PC-3 (cell line): ENCODE measurements around the gene SLC25A51. TPM values are rescaled to one million over a fixed set of nuclear protein-coding genes. Genes with fewer than 3 reads are reported as not detected.

ENCODE experiments used
- ATAC-seq: fragments of 200-7000 bp; cut with Tn5 transposase; 2 replicates; pipeline ENCODE4 v1.9.1; 2020; ENCODE audit warnings: mild to moderate bottlenecking, moderate library complexity
- BruUV-seq: library from RNA; stranded (reverse); fragments of 400-500 nt; replicated peaks from 2 replicates; lab custom pipeline; 2021; lab: Mats Ljungman, UMichigan
- CTCF ChIA-PET: fragments of 300-600 bp; sonication (Branson Sonifier 250); formaldehyde crosslinking; loops from one replicate; lab custom pipeline; 2022; ENCODE audit warnings: antibody characterized with exemption; lab: Charles Lee
- POLR2A ChIA-PET: fragments of 300-600 bp; sonication (Branson Sonifier 250); formaldehyde crosslinking; loops from one replicate; lab custom pipeline; 2022; ENCODE audit warnings: antibody characterized with exemption; ENCODE audit not compliant: unreplicated experiment; lab: Charles Lee
- DNase-seq: peaks from one replicate; pipeline ENCODE4 v3.0.0-alpha.2; 2015
- H2AFZ ChIP-seq: fragments of 300-600 bp; sonication (generic); 2 replicates; pipeline ENCODE4 v1.6.0; 2016; ENCODE audit warnings: antibody characterized with exemption, low read length
- H3F3A ChIP-seq: fragments of 300-600 bp; sonication (generic); one replicate; pipeline ENCODE4 v1.6.0; 2017; ENCODE audit warnings: antibody characterized with exemption, low read length, control low read depth, mild to moderate bottlenecking; ENCODE audit not compliant: unreplicated experiment
- H3K27ac ChIP-seq: fragments of 300-600 bp; sonication (generic); 2 replicates; pipeline ENCODE4 v1.5.1; 2016; ENCODE audit warnings: mild to moderate bottlenecking, low read length
- H3K27me3 ChIP-seq: fragments of 300-600 bp; sonication (generic); 2 replicates; pipeline ENCODE4 v1.6.1; 2016; ENCODE audit warnings: low read length, mixed read lengths
- H3K36me3 ChIP-seq: fragments of 300-600 bp; sonication (generic); 2 replicates; pipeline ENCODE4 v1.6.1; 2016; ENCODE audit warnings: low read depth, mixed run types, low read length, mixed read lengths
- H3K4me1 ChIP-seq: fragments of 300-600 bp; sonication (generic); 2 replicates; pipeline ENCODE4 v1.5.1; 2016; ENCODE audit warnings: low read length; ENCODE audit not compliant: insufficient read depth
- H3K4me2 ChIP-seq: fragments of 300-600 bp; sonication (generic); 2 replicates; pipeline ENCODE4 v1.6.0; 2016; ENCODE audit warnings: low read length
- H3K4me3 ChIP-seq: fragments of 300-600 bp; sonication (generic); 2 replicates; pipeline ENCODE4 v1.5.1; 2016; ENCODE audit warnings: mild to moderate bottlenecking, low read length, mixed read lengths
- H3K79me2 ChIP-seq: fragments of 300-600 bp; sonication (generic); 2 replicates; pipeline ENCODE4 v1.6.1; 2017; ENCODE audit warnings: low read length, mixed read lengths
- H3K9ac ChIP-seq: fragments of 300-600 bp; sonication (generic); 2 replicates; pipeline ENCODE4 v1.6.0; 2016; ENCODE audit warnings: mild to moderate bottlenecking, low read length
- H3K9me2 ChIP-seq: fragments of 300-600 bp; sonication (generic); replicated peaks from 2 replicates; pipeline ENCODE4 v1.6.1; 2016; ENCODE audit warnings: mixed run types, low read length, mixed read lengths
- H3K9me3 ChIP-seq: fragments of 300-600 bp; sonication (generic); 2 replicates; pipeline ENCODE4 v1.6.1; 2016; ENCODE audit warnings: low read length, mixed read lengths
- H4K20me1 ChIP-seq: fragments of 300-600 bp; sonication (generic); 2 replicates; pipeline ENCODE4 v1.6.1; 2016; ENCODE audit warnings: low read length, mixed read lengths
- EZH2 ChIP-seq: fragments of 300-600 bp; sonication (generic); IDR thresholded peaks from one replicate; pipeline ENCODE4 v1.6.1; 2017; ENCODE audit warnings: antibody characterized with exemption, mild to moderate bottlenecking, low read length; ENCODE audit not compliant: unreplicated experiment
- EZH2phosphoT487 ChIP-seq: fragments of 300-600 bp; sonication (generic); IDR thresholded peaks from 2 replicates; pipeline ENCODE4 v1.6.1; 2018; ENCODE audit warnings: mild to moderate bottlenecking, antibody characterized with exemption, low read length, borderline replicate concordance
- intact Hi-C: fragments of 100-400 bp; cut with micrococcal nuclease; formaldehyde crosslinking; loops from 2 replicates; pipeline ENCODE4 v1.9.0; 2023
- total RNA-seq: library from RNA; depleted of rRNA; stranded (reverse); fragments of >200 nt; gene quantifications from 2 replicates; pipeline ENCODE4 v1.2.3, GENCODE V29; 2014
- TF ChIP-seq, protein P1 (sequence below): fragments of 300-600 bp; sonication (generic); conservative IDR thresholded peaks from 2 replicates; pipeline ENCODE4 v1.5.1; 2017; ENCODE audit warnings: antibody characterized with exemption, low read depth, mild to moderate bottlenecking, low read length

The SLC25A51 gene
- total RNA-seq, 1 experiment from 2014 or later = 24.1 TPM

DNA sequence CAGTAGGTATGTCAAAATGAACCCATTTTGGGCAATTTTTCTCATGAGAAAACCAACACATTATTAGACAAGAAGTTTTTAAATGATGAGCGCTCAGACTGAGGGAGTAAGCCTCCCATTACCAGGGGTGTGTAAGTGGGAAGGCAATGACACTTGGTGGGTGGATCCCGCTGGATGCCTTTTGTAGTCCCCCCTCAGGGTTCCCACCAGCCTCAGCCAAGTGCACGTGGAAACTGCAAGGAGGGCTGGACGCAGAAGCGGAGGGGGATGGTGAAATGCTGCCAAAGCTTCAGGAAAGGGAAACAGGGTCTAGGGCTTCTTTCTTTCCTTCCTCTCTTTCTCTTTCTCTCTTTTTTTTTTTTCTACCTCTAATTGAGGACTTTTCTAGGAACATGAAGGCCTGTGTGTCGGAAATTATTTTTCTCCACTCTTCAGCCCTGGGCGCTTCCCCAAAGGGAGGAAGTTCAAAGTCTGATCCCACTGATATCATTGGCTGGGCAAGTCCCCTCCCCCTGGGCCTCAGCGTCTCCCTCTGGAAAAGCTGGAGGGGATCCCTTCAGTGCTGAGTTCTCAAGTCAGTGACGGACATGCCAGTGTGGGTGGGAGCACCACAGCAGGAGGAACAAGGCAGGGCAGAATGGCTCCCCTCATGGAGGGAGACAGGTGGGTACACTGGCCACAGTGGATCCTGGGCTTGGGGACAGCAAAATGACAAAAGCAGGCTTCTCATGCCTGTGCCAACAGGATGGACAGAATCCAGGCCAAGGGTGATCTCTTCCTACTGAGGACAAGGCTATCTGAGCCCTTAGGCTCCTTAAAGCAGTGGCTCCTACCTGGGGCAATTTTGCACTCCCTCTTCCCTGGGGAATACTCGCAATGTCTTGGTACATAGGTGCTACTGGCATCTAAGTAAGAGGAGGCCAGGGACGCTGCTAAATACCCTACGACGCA lies 23.9 kb upstream of the SLC25A51 start:
- TF ChIP-seq, protein P1, sequence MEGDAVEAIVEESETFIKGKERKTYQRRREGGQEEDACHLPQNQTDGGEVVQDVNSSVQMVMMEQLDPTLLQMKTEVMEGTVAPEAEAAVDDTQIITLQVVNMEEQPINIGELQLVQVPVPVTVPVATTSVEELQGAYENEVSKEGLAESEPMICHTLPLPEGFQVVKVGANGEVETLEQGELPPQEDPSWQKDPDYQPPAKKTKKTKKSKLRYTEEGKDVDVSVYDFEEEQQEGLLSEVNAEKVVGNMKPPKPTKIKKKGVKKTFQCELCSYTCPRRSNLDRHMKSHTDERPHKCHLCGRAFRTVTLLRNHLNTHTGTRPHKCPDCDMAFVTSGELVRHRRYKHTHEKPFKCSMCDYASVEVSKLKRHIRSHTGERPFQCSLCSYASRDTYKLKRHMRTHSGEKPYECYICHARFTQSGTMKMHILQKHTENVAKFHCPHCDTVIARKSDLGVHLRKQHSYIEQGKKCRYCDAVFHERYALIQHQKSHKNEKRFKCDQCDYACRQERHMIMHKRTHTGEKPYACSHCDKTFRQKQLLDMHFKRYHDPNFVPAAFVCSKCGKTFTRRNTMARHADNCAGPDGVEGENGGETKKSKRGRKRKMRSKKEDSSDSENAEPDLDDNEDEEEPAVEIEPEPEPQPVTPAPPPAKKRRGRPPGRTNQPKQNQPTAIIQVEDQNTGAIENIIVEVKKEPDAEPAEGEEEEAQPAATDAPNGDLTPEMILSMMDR = no peak
- TF ChIP-seq EZH2 (no peak), EZH2phosphoT487 (no peak)
- no peaks in the 10 kb centered on the region for H4K20me1 ChIP-seq
- no peak overlapping the region for H3K4me2 ChIP-seq
- peaks cover 19% of the 10 kb centered on the region for H3K4me1 ChIP-seq
- peaks cover 25% of the 10 kb centered on the region for H3K36me3 ChIP-seq
- BruUV-seq = no TSS peak
- DNase-seq = no peak
- no peaks in the 10 kb centered on the region for H3F3A ChIP-seq
- no peak overlapping the region for H3K4me3 ChIP-seq
- H3K9me3 ChIP-seq = no peaks in the 10 kb centered on the region
- POLR2A ChIA-PET = no interaction called here
- H3K27me3 ChIP-seq = no peaks in the 10 kb centered on the region
- ATAC-seq = no peak
- peaks cover 41% of the 10 kb centered on the region for H3K79me2 ChIP-seq
- H3K9ac ChIP-seq = no peak overlapping the region
- H3K9me2 ChIP-seq = no peaks in the 10 kb centered on the region
- intact Hi-C loops = no loop called here
- H3K27ac ChIP-seq = no peak overlapping the region
- CTCF ChIA-PET = no interaction called here
- H2AFZ ChIP-seq = no peak overlapping the region

DNA sequence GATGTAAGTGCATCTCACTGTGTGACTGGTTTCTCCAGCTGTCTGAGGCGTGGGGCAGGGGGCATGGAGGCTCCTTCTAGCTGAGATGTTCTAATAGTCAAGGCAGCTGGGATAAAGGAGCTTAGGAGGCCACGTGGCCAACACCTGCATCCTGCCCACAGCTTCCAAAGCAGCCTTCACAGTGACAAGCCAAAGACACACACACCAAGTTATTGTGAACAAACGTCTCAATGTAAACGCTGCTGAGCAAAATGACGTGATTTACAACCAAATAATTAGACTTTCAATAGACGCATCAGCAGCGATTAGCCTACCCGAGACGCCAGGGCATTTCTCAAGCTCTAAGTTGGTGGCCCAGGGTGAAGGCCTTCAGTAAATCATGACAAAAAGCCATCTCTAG lies 23.2 kb upstream of the SLC25A51 start:
- CTCF ChIA-PET = no interaction called here
- no peak overlapping the region for H3K4me3 ChIP-seq
- H3K36me3 ChIP-seq = peaks cover 24% of the 10 kb centered on the region
- ATAC-seq (no peak), DNase-seq (no peak)
- no peaks in the 10 kb centered on the region for H3K27me3 ChIP-seq
- POLR2A ChIA-PET = no interaction called here
- H3K9me2 ChIP-seq = no peaks in the 10 kb centered on the region
- no peaks in the 10 kb centered on the region for H3K9me3 ChIP-seq
- TF ChIP-seq, protein P1 = no peak
- TF ChIP-seq EZH2phosphoT487 (no peak), EZH2 (no peak)
- H3K4me2 ChIP-seq = no peak overlapping the region
- no peaks in the 10 kb centered on the region for H4K20me1 ChIP-seq
- peaks cover 19% of the 10 kb centered on the region for H3K4me1 ChIP-seq
- BruUV-seq = no TSS peak
- H3K27ac ChIP-seq = no peak overlapping the region
- intact Hi-C loops = no loop called here
- no peak overlapping the region for H2AFZ ChIP-seq
- peaks cover 41% of the 10 kb centered on the region for H3K79me2 ChIP-seq
- no peak overlapping the region for H3K9ac ChIP-seq
- no peaks in the 10 kb centered on the region for H3F3A ChIP-seq

DNA sequence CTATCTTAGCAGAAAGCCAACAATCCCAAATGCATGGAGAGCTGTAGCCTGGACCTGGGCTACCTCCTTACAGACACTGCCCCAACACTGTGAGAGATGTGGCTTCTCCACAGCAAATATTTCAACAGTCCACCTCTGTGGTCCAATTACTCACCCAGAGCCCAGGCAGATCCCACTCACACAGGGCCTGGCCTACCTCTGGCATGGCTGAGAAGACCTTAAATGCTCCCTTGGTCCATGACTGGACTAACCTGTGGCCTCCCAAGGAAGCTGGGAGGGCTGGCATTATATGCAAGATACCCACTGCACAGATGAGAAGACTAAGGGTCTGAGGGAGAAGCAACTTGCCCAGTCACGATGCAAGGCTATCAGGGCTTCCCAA lies 22.8 kb upstream of the SLC25A51 start:
- H3K4me1 ChIP-seq = peaks cover 19% of the 10 kb centered on the region
- H2AFZ ChIP-seq = no peak overlapping the region
- DNase-seq (no peak), ATAC-seq (no peak)
- no peaks in the 10 kb centered on the region for H3K27me3 ChIP-seq
- no peaks in the 10 kb centered on the region for H4K20me1 ChIP-seq
- H3K36me3 ChIP-seq = peaks cover 24% of the 10 kb centered on the region
- no peak for TF ChIP-seq EZH2
- no peak for TF ChIP-seq EZH2phosphoT487
- TF ChIP-seq, protein P1 = no peak
- no peaks in the 10 kb centered on the region for H3K9me2 ChIP-seq
- POLR2A ChIA-PET = no interaction called here
- H3K4me2 ChIP-seq = no peak overlapping the region
- no peak overlapping the region for H3K9ac ChIP-seq
- no peaks in the 10 kb centered on the region for H3K9me3 ChIP-seq
- H3K79me2 ChIP-seq = peaks cover 40% of the 10 kb centered on the region
- no TSS peak for BruUV-seq
- CTCF ChIA-PET = no interaction called here
- no peak overlapping the region for H3K27ac ChIP-seq
- no peaks in the 10 kb centered on the region for H3F3A ChIP-seq
- intact Hi-C loops = no loop called here
- H3K4me3 ChIP-seq = no peak overlapping the region
